Keratinocyte (primary cell): Measurements from ENCODE around the gene PAPPA. TPM values are rescaled to one million over a fixed set of nuclear protein-coding genes. Genes with fewer than 3 reads are reported as not detected.

Experiments used
- DNase-seq: peaks from one replicate; pipeline ENCODE4 v3.0.0-alpha.2; 2011; ENCODE audit warnings: low read depth, missing footprints, low spot score
- FAIRE-seq: peaks from 2 replicates; lab custom pipeline; 2011; peaks lifted over from hg19 to GRCh38; lab: Jason Lieb, UNC
- H2AFZ ChIP-seq: 2 replicates; pipeline ENCODE4 v1.6.0; 2012; ENCODE audit warnings: low read length, control low read depth, inconsistent platforms; ENCODE audit not compliant: control insufficient read depth
- H3K27ac ChIP-seq: 2 replicates; pipeline ENCODE4 v1.5.1; 2011; ENCODE audit warnings: low read length; ENCODE audit not compliant: control insufficient read depth, insufficient read depth
- H3K27me3 ChIP-seq: 3 replicates; pipeline ENCODE4 v1.6.0; 2011; ENCODE audit warnings: low read length; ENCODE audit not compliant: control insufficient read depth, insufficient read depth; ENCODE audit errors: extremely low read depth
- H3K36me3 ChIP-seq, 2 experiments: 2 replicates in 1 of 2; 3 replicates in 1 of 2; pipeline ENCODE4 v1.5.1; 2011; ENCODE audit warnings: low read length in 2 of 2, mild to moderate bottlenecking in 1 of 2; ENCODE audit not compliant: control insufficient read depth in 2 of 2, insufficient read depth in 2 of 2; ENCODE audit errors: extremely low read depth in 1 of 2
- H3K4me1 ChIP-seq: 3 replicates; pipeline ENCODE4 v1.5.1; 2011; ENCODE audit warnings: low read length; ENCODE audit not compliant: control insufficient read depth, insufficient read depth; ENCODE audit errors: extremely low read depth
- H3K4me2 ChIP-seq: 3 replicates; pipeline ENCODE4 v1.6.0; 2011; ENCODE audit warnings: low read depth, low read length; ENCODE audit not compliant: control insufficient read depth, insufficient read depth; ENCODE audit errors: extremely low read depth
- H3K4me3 ChIP-seq, 3 experiments: fragments of 200-600 bp in 1 of 3; sonication (generic) in 1 of 3; 2 replicates in 2 of 3; 3 replicates in 1 of 3; pipeline ENCODE4 v1.5.1; 2011 to 2016; ENCODE audit warnings: low read length in 3 of 3, mild to moderate bottlenecking in 3 of 3, control low read depth in 2 of 3, inconsistent platforms in 1 of 3, low read depth in 1 of 3, mixed read lengths in 1 of 3, mixed run types in 1 of 3, moderate library complexity in 1 of 3; ENCODE audit not compliant: control insufficient read depth in 2 of 3, insufficient read depth in 2 of 3; ENCODE audit errors: extremely low read depth in 1 of 3
- H3K79me2 ChIP-seq: 2 replicates; pipeline ENCODE4 v1.6.0; 2012; ENCODE audit warnings: low read length; ENCODE audit not compliant: control insufficient read depth, insufficient read depth
- H3K9ac ChIP-seq: 3 replicates; pipeline ENCODE4 v1.6.0; 2011; ENCODE audit warnings: low read length; ENCODE audit not compliant: control insufficient read depth, insufficient read depth; ENCODE audit errors: extremely low read depth
- H3K9me1 ChIP-seq: 3 replicates; pipeline ENCODE4 v1.6.0; 2011; ENCODE audit warnings: low read length; ENCODE audit not compliant: control insufficient read depth, insufficient read depth; ENCODE audit errors: extremely low read depth
- H3K9me3 ChIP-seq: 2 replicates; pipeline ENCODE4 v1.5.1; 2012; ENCODE audit warnings: low read depth, low read length; ENCODE audit not compliant: control insufficient read depth
- H4K20me1 ChIP-seq: 3 replicates; pipeline ENCODE4 v1.6.0; 2011; ENCODE audit warnings: low read length; ENCODE audit not compliant: control insufficient read depth, insufficient read depth; ENCODE audit errors: extremely low read depth
- CTCF ChIP-seq, 3 experiments: IDR thresholded peaks in 1 of 3; conservative IDR thresholded peaks in 1 of 3; optimal IDR thresholded peaks in 1 of 3; 2 replicates in 2 of 3; 3 replicates in 1 of 3; pipeline versions ENCODE3 to v1.5.1; 2011; ENCODE audit warnings: low read length in 3 of 3, mild to moderate bottlenecking in 3 of 3, moderate library complexity in 2 of 3, control low read depth in 1 of 3, inconsistent platforms in 1 of 3; ENCODE audit not compliant: insufficient read depth in 2 of 3; ENCODE audit errors: extremely low read depth in 1 of 3
- EZH2 ChIP-seq: IDR thresholded peaks from one replicate; pipeline ENCODE4 v1.6.1; 2012; ENCODE audit warnings: inconsistent platforms, mild to moderate bottlenecking, low read length, moderate library complexity
- dilution Hi-C: fragments of 300-500 bp; cut with MboI; formaldehyde crosslinking; loops from one replicate; pipeline ENCODE4 v1.7.0; 2020; ENCODE audit warnings: low sequenced_read_pairs; ENCODE audit not compliant: extremely low pct_ligation_motif_present
- polyA plus RNA-seq, 5 experiments: library from polyadenylated mRNA; depleted of rRNA in 3 of 5; stranded (reverse) in 3 of 5; stranded (forward) in 1 of 5; unstranded in 1 of 5; fragments of >200 nt; gene quantifications; 1 replicate in 1 of 5; 2 replicates in 3 of 5; 3 replicates in 1 of 5; pipeline versions ENCODE4 v1.2.1 to v1.2.3, GENCODE V29; 2011 to 2012; ENCODE audit warnings: missing spikeins in 2 of 5, low read depth in 1 of 5, low replicate concordance in 1 of 5

Gene PAPPA
- polyA plus RNA-seq, 1 donor (not counting 4 experiments of a cell fraction or from before 2014, with no cell fraction given), result 0.77 TPM

- no peaks in the 10 kb centered on the region for H3K27me3 ChIP-seq
- FAIRE-seq (no peak), DNase-seq (no peak)
- no peak overlapping the region for H3K4me3 ChIP-seq
- H2AFZ ChIP-seq, result no peak overlapping the region
- no peaks in the 10 kb centered on the region for H3K9me1 ChIP-seq
- no peaks in the 10 kb centered on the region for H3K9me3 ChIP-seq
- H3K36me3 ChIP-seq, result no peaks in the 10 kb centered on the region
- no peak overlapping the region for H3K9ac ChIP-seq
- H3K27ac ChIP-seq, result no peak overlapping the region
- no peak for TF ChIP-seq CTCF (optimal IDR thresholded peaks at IDR 0.05 in 1 of 3, IDR thresholded peaks at IDR 0.05 in 1 of 3, conservative IDR thresholded peaks at IDR 0.05 in 1 of 3; ENCODE audit: extremely low read depth in 1 of 3, insufficient read depth in 2 of 3, low read length in 3 of 3)
- TF ChIP-seq EZH2, result no peak
- H3K4me2 ChIP-seq, result no peak overlapping the region
- no peaks in the 10 kb centered on the region for H3K79me2 ChIP-seq
- H4K20me1 ChIP-seq, result no peaks in the 10 kb centered on the region
- peaks cover 23% of the 10 kb centered on the region for H3K4me1 ChIP-seq
- dilution Hi-C loops, result no loop called here
Measured at GRCh38 chr9:116187570-116188170, 34.1 kb downstream of the PAPPA start.

DNA sequence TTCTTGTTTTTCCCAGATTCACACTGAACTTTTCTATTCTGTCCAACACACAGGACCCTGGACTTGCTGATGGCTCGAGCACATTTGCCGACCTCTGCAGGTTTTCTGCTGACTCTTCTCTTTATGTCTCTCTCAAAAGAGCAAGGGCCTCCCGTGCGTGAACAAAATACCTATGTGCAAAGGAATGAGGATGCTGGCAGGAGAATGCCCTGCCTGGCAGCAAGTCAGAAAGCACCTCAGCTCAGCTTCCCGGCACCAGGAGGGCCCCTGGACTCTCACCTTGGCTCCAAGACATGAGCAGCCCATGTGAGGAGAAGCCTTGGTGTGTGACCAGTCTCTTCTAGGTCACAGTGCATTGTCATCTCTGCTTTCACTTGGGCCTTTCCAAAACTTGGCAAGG, 36.1 kb downstream of the PAPPA start:
- Histone ChIP-seq H3K4me2 (no peak overlapping the region), H3K9ac (no peak overlapping the region), H3K27me3 (no peaks in the 10 kb centered on the region), H2AFZ (no peak overlapping the region), H3K79me2 (no peaks in the 10 kb centered on the region), H3K9me1 (no peaks in the 10 kb centered on the region), H3K4me3 (no peak overlapping the region), H3K27ac (no peak overlapping the region), H3K4me1 (peaks cover 37% of the 10 kb centered on the region), H3K9me3 (no peaks in the 10 kb centered on the region), H4K20me1 (no peaks in the 10 kb centered on the region), H3K36me3 (no peaks in the 10 kb centered on the region)
- dilution Hi-C loops, result no loop called here
- TF ChIP-seq EZH2 (no peak), CTCF (optimal IDR thresholded peaks at IDR 0.05 in 1 of 3, IDR thresholded peaks at IDR 0.05 in 1 of 3, conservative IDR thresholded peaks at IDR 0.05 in 1 of 3; ENCODE audit: extremely low read depth in 1 of 3, insufficient read depth in 2 of 3, low read length in 3 of 3) (no peak)
- no peak for DNase-seq
- FAIRE-seq, result peak; percentile 13
